Activated T-helper 1 cell treated with anti-CD3 and anti-CD28 coated beads, Interleukin-12 subunit alpha, Interleukin-12 subunit beta, Interleukin-2, Interleukin-4 antibody, amounts not matched to agents 30 ng/mL and 10 ng/mL and 1 ng/mL, durations not matched to agents 14 hours and 24 hours and 36 hours (primary cell): Measurements from ENCODE around the gene TRIM63. TPM values are rescaled to one million over a fixed set of nuclear protein-coding genes. Genes with fewer than 3 reads are reported as not detected.

ENCODE experiments used
- DNase-seq: peaks from one replicate; pipeline ENCODE4 v3.0.0; 2021; ENCODE audit warnings: low spot score
- H3K27ac Mint-ChIP-seq: one replicate; pipeline ENCODE4 v1.8.0; 2021; ENCODE audit warnings: mild to moderate bottlenecking, mixed read lengths
- H3K27me3 Mint-ChIP-seq: one replicate; pipeline ENCODE4 v1.8.0; 2022; ENCODE audit warnings: mild to moderate bottlenecking, moderate library complexity, mixed read lengths; ENCODE audit not compliant: insufficient read depth
- H3K36me3 Mint-ChIP-seq: one replicate; pipeline ENCODE4 v1.8.0; 2021; ENCODE audit warnings: low read depth, mixed read lengths
- H3K4me1 Mint-ChIP-seq: one replicate; pipeline ENCODE4 v1.8.0; 2021; ENCODE audit warnings: low read depth, mixed read lengths
- H3K4me3 Mint-ChIP-seq: one replicate; pipeline ENCODE4 v1.8.0; 2021; ENCODE audit warnings: mild to moderate bottlenecking, moderate library complexity, mixed read lengths
- H3K9me3 Mint-ChIP-seq: one replicate; pipeline ENCODE4 v1.8.0; 2021; ENCODE audit warnings: mixed read lengths
- intact Hi-C: fragments of 100-400 bp; cut with micrococcal nuclease; formaldehyde crosslinking; loops from one replicate; pipeline ENCODE4 v1.15.1; 2024
- total RNA-seq: library from RNA; stranded (reverse); gene quantifications from 2 replicates; pipeline ENCODE4 v1.2.3, GENCODE V29; 2022

The TRIM63 gene
- total RNA-seq, 1 donor from 2014 or later, result not detected

GRCh38 chr1:26034504-26035202, 32.8 kb downstream of the TRIM63 start:
- H3K4me3 Mint-ChIP-seq, result peak overlapping the region; percentile 91
- no peak for DNase-seq
- no peaks in the 10 kb centered on the region for H3K36me3 Mint-ChIP-seq
- no peaks in the 10 kb centered on the region for H3K9me3 Mint-ChIP-seq
- peaks cover 27% of the 10 kb centered on the region for H3K27me3 Mint-ChIP-seq
- H3K4me1 Mint-ChIP-seq, result peaks cover 17% of the 10 kb centered on the region
- intact Hi-C loops, result loop anchor here (1.0 to 5.0 kb wide), 5 partner anchors 71 to 383 kb away; partner anchors contain the start of genes AUNIP and PDIK1L
- H3K27ac Mint-ChIP-seq, result peak overlapping the region; percentile 58

GRCh38 chr1:26032656-26033357, 34.6 kb downstream of the TRIM63 start:
- Mint-ChIP-seq H3K4me1 (peaks cover 19% of the 10 kb centered on the region), H3K27me3 (peaks cover 23% of the 10 kb centered on the region), H3K27ac (no peak overlapping the region), H3K4me3 (no peak overlapping the region), H3K36me3 (no peaks in the 10 kb centered on the region), H3K9me3 (no peaks in the 10 kb centered on the region)
- DNase-seq, result no peak
- intact Hi-C loops, result no loop called here

- H3K27me3 Mint-ChIP-seq, result peaks cover 24% of the 10 kb centered on the region
- H3K4me3 Mint-ChIP-seq, result no peak overlapping the region
- DNase-seq, result no peak
- no peaks in the 10 kb centered on the region for H3K36me3 Mint-ChIP-seq
- no peaks in the 10 kb centered on the region for H3K9me3 Mint-ChIP-seq
- no peak overlapping the region for H3K27ac Mint-ChIP-seq
- intact Hi-C loops, result no loop called here
- peaks cover 22% of the 10 kb centered on the region for H3K4me1 Mint-ChIP-seq
Observed at GRCh38 chr1:26031611-26032220, 35.7 kb downstream of the TRIM63 start.

GRCh38 chr1:26031196-26031595, 36.2 kb downstream of the TRIM63 start:
- DNase-seq, result no peak
- Mint-ChIP-seq H3K4me1 (peaks cover 21% of the 10 kb centered on the region), H3K4me3 (no peak overlapping the region), H3K27me3 (peaks cover 22% of the 10 kb centered on the region), H3K36me3 (no peaks in the 10 kb centered on the region), H3K27ac (no peak overlapping the region), H3K9me3 (no peaks in the 10 kb centered on the region)
- intact Hi-C loops, result no loop called here

- H3K9me3 Mint-ChIP-seq, result no peaks in the 10 kb centered on the region
- DNase-seq, result no peak
- H3K27ac Mint-ChIP-seq, result no peak overlapping the region
- H3K36me3 Mint-ChIP-seq, result no peaks in the 10 kb centered on the region
- H3K4me1 Mint-ChIP-seq, result peaks cover 13% of the 10 kb centered on the region
- no peak overlapping the region for H3K4me3 Mint-ChIP-seq
- H3K27me3 Mint-ChIP-seq, result peaks cover 20% of the 10 kb centered on the region
- intact Hi-C loops, result no loop called here
Observed at GRCh38 chr1:26029864-26030481, 37.5 kb downstream of the TRIM63 start.

GRCh38 chr1:26029054-26029863, 38.2 kb downstream of the TRIM63 start:
- Mint-ChIP-seq H3K4me1 (peaks cover 5% of the 10 kb centered on the region), H3K27me3 (peaks cover 13% of the 10 kb centered on the region), H3K27ac (no peak overlapping the region), H3K9me3 (no peaks in the 10 kb centered on the region), H3K36me3 (no peaks in the 10 kb centered on the region), H3K4me3 (no peak overlapping the region)
- no peak for DNase-seq
- intact Hi-C loops, result no loop called here

- DNase-seq, result no peak
- intact Hi-C loops, result no loop called here
- Mint-ChIP-seq H3K36me3 (no peaks in the 10 kb centered on the region), H3K9me3 (no peaks in the 10 kb centered on the region), H3K4me1 (peaks cover 5% of the 10 kb centered on the region), H3K4me3 (no peak overlapping the region), H3K27ac (no peak overlapping the region), H3K27me3 (peaks cover 10% of the 10 kb centered on the region)
Observed at GRCh38 chr1:26028490-26028980, 38.9 kb downstream of the TRIM63 start.

GRCh38 chr1:26027716-26028489, 39.5 kb downstream of the TRIM63 start:
- Mint-ChIP-seq H3K4me3 (no peak overlapping the region), H3K36me3 (no peaks in the 10 kb centered on the region), H3K27me3 (peaks cover 10% of the 10 kb centered on the region), H3K9me3 (no peaks in the 10 kb centered on the region), H3K27ac (no peak overlapping the region), H3K4me1 (peaks cover 5% of the 10 kb centered on the region)
- intact Hi-C loops, result no loop called here
- DNase-seq, result no peak

- Mint-ChIP-seq H3K4me1 (peaks cover 5% of the 10 kb centered on the region), H3K9me3 (no peaks in the 10 kb centered on the region), H3K36me3 (no peaks in the 10 kb centered on the region), H3K27ac (no peak overlapping the region), H3K4me3 (no peak overlapping the region), H3K27me3 (peaks cover 6% of the 10 kb centered on the region)
- intact Hi-C loops, result no loop called here
- DNase-seq, result no peak
Observed at GRCh38 chr1:26025517-26025916, 41.9 kb downstream of the TRIM63 start.

GRCh38 chr1:26025060-26025459, 42.4 kb downstream of the TRIM63 start:
- H3K9me3 Mint-ChIP-seq, result no peaks in the 10 kb centered on the region
- no peak for DNase-seq
- H3K4me3 Mint-ChIP-seq, result no peak overlapping the region

GRCh38 chr1:26023826-26024225, 43.6 kb downstream of the TRIM63 start:
- Mint-ChIP-seq H3K4me3 (no peak overlapping the region), H3K4me1 (peaks cover 16% of the 10 kb centered on the region), H3K27me3 (peaks cover 8% of the 10 kb centered on the region), H3K36me3 (no peaks in the 10 kb centered on the region), H3K27ac (no peak overlapping the region), H3K9me3 (no peaks in the 10 kb centered on the region)
- DNase-seq, result no peak
- intact Hi-C loops, result no loop called here

More at GRCh38 chr1:26025060-26025459, 42.4 kb downstream of the TRIM63 start:
- Mint-ChIP-seq H3K4me1 (peaks cover 9% of the 10 kb centered on the region), H3K27ac (no peak overlapping the region), H3K36me3 (no peaks in the 10 kb centered on the region), H3K27me3 (peaks cover 10% of the 10 kb centered on the region)
- intact Hi-C loops, result no loop called here

- Mint-ChIP-seq H3K27ac (no peak overlapping the region), H3K27me3 (peaks cover 13% of the 10 kb centered on the region), H3K36me3 (no peaks in the 10 kb centered on the region), H3K4me3 (no peak overlapping the region), H3K4me1 (peaks cover 16% of the 10 kb centered on the region), H3K9me3 (no peaks in the 10 kb centered on the region)
- intact Hi-C loops, result no loop called here
- no peak for DNase-seq
Observed at GRCh38 chr1:26023009-26023408, 44.4 kb downstream of the TRIM63 start.
